ENCODE results near the gene PDE4D. TPM values are rescaled to one million over a fixed set of nuclear protein-coding genes. Genes with fewer than 3 reads are reported as not detected.
"Not testable (repeated sequence)": the region's sequence is repeated elsewhere in the genome, so short reads cannot be mapped to it uniquely, and the experiment has no call there.

PDE4D gene
- total RNA-seq, 1 donor from 2014 or later = 34.5 TPM

DNA sequence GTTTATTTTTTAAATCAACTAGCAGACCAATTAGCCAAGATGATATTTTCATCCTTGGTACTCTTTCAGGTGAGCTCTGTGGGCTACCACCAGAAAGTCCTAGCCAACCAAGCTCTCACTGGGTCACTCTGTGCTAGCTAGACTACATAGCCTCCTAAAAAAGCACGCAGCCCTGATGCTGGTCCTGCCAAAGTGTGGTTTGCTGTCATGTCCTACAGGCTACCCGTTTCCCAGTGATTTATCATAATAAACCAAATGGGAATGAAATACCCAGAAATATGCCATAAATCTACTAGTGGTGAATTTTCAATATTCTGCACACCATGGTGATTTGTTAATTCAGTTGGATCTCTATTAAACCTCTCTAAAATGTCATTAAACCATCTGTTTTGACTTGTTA, 829.2 kb downstream of the PDE4D start:
- Histone ChIP-seq H3K27me3 (ENCODE audit: low read depth) (no peaks in the 10 kb centered on the region), H3K4me3 (no peak overlapping the region), H3K27ac (replicated peaks) (no peak overlapping the region), H3K36me3 (no peaks in the 10 kb centered on the region), H3K9me3 (replicated peaks) (no peaks in the 10 kb centered on the region), H3K4me1 (peaks cover 27% of the 10 kb centered on the region)
- intact Hi-C loops (cut with micrococcal nuclease) = no loop called here
- no peak for DNase-seq
- TF ChIP-seq, protein P1, sequence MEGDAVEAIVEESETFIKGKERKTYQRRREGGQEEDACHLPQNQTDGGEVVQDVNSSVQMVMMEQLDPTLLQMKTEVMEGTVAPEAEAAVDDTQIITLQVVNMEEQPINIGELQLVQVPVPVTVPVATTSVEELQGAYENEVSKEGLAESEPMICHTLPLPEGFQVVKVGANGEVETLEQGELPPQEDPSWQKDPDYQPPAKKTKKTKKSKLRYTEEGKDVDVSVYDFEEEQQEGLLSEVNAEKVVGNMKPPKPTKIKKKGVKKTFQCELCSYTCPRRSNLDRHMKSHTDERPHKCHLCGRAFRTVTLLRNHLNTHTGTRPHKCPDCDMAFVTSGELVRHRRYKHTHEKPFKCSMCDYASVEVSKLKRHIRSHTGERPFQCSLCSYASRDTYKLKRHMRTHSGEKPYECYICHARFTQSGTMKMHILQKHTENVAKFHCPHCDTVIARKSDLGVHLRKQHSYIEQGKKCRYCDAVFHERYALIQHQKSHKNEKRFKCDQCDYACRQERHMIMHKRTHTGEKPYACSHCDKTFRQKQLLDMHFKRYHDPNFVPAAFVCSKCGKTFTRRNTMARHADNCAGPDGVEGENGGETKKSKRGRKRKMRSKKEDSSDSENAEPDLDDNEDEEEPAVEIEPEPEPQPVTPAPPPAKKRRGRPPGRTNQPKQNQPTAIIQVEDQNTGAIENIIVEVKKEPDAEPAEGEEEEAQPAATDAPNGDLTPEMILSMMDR (IDR thresholded peaks at IDR 0.05; ENCODE audit: borderline replicate concordance) = no peak

DNA sequence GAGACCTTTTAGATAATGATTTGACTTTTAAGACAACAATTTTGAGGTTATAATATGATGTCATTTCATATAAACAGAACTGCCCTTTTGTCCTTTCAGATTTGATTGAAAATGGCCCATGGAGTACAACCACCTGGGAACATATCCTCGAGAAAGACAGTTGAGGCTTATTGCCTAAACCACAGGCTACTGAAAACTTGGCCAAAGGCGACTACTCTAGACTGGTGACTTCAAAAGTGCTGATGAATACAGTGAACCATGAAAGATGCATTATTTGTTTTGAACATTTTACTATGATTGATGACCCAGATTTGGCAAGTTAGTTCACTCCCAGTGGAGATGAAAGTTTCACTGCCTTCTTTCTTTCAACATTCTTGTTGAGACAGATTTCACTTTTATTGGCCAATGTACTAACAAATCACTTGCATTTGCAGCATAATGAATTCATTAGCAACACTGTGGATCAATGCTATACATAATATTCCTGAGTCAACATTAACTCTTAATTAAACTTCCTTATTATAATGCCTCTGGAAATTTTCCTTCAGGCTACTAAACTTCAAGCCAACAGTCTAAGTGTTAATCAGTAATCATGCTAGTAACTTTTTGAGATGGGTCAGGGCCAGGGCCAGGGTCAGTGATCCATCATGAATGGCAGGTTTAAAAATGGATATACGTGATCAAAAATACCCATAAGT, 830.4 kb downstream of the PDE4D start:
- Histone ChIP-seq H3K36me3 (no peaks in the 10 kb centered on the region), H3K27ac (replicated peaks) (no peak overlapping the region), H3K27me3 (ENCODE audit: low read depth) (no peaks in the 10 kb centered on the region), H3K9me3 (replicated peaks) (no peaks in the 10 kb centered on the region), H3K4me1 (peaks cover 26% of the 10 kb centered on the region), H3K4me3 (no peak overlapping the region)
- intact Hi-C loops (cut with micrococcal nuclease) = no loop called here
- TF ChIP-seq, protein P1 (IDR thresholded peaks at IDR 0.05; ENCODE audit: borderline replicate concordance) = no peak
- no peak for DNase-seq

DNA sequence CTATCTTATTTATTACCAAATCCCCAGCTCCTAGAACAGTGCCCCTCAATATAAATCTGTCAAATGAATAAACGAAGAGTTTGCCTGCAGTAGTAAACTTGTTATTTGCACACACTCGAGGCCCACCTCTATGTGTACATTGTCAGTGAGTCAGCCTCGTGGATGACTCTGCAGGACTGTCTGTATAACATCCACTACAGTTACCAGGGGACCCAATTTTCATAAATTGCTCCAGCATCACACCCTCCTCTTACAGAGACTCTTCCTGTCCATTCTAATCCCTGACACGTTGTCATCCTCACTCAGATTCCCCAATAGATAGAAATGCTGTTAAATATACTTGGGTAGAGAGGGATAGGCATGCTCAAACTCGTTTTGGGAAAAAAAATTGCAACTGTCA, 832.1 kb downstream of the PDE4D start:
- Histone ChIP-seq H3K36me3 (peaks cover 3% of the 10 kb centered on the region), H3K9me3 (replicated peaks) (no peaks in the 10 kb centered on the region), H3K4me3 (no peak overlapping the region), H3K27me3 (ENCODE audit: low read depth) (no peaks in the 10 kb centered on the region), H3K27ac (replicated peaks) (no peak overlapping the region), H3K4me1 (peaks cover 26% of the 10 kb centered on the region)
- TF ChIP-seq, protein P1 (IDR thresholded peaks at IDR 0.05; ENCODE audit: borderline replicate concordance) = no peak
- DNase-seq = no peak
- intact Hi-C loops (cut with micrococcal nuclease) = no loop called here

DNA sequence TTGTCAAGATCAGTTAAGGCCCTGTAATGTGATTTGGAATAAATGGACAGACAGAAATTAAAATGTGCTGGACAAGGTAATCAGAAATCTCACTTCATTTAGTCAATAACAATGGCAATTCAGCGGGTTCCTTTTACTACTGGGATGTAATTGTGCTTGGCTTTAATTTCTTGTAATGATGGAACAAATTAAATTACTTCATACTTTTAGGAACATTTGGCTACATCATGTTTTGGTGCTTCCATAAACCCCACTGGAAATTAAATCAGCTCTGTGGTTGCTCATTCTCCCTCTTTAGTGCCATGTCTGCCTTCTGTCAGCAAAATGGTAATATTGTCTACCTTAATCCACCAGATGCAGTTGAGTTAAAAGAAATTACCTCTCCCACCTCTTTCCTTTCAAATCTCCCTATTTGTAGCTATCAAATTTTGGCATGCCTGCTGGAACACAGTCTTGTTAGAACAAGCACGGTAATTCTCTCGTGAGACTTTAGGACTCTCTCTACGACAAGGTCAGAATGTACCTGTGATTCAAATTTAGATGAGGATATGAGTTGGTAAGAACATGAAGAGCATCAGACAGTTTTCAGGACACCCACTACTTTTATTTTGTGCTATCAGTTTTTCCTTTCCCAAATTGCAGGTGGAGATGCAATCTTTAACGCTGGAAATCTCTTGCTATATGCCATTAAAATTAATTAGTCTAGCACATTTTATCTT, 834.4 kb downstream of the PDE4D start:
- peaks cover 21% of the 10 kb centered on the region for H3K4me1 ChIP-seq
- DNase-seq = no peak
- TF ChIP-seq, protein P1 (IDR thresholded peaks at IDR 0.05; ENCODE audit: borderline replicate concordance) = no peak
- peaks cover 3% of the 10 kb centered on the region for H3K36me3 ChIP-seq
- H3K4me3 ChIP-seq = no peak overlapping the region
- H3K27me3 ChIP-seq (ENCODE audit: low read depth) = no peaks in the 10 kb centered on the region
- H3K27ac ChIP-seq (replicated peaks) = no peak overlapping the region
- no peaks in the 10 kb centered on the region for H3K9me3 ChIP-seq (replicated peaks)
- intact Hi-C loops (cut with micrococcal nuclease) = no loop called here

DNA sequence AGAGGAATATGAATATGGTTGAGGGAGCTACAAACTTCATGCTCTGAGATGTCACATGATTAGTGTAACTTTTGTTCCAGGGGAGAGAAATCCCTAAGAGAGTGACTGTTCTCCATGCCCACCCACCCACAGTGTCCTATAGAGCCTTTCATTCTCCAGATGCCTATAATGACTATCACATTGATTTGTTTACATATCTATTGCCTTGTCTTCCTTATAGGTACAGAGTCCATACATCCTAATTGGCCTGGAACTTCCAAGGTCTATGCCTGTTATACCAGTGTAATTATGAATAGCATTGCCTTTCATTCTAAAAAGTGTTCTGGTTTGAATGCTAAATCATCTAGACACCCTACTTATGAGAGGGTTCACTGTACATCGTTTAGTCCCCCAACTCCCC, 835.3 kb downstream of the PDE4D start:
- H3K4me3 ChIP-seq = no peak overlapping the region
- DNase-seq = no peak
- TF ChIP-seq, protein P1 (IDR thresholded peaks at IDR 0.05; ENCODE audit: borderline replicate concordance) = no peak
- H3K9me3 ChIP-seq (replicated peaks) = no peaks in the 10 kb centered on the region
- no peaks in the 10 kb centered on the region for H3K27me3 ChIP-seq (ENCODE audit: low read depth)
- intact Hi-C loops (cut with micrococcal nuclease) = no loop called here
- H3K4me1 ChIP-seq = peaks cover 15% of the 10 kb centered on the region
- H3K36me3 ChIP-seq = peaks cover 3% of the 10 kb centered on the region
- no peak overlapping the region for H3K27ac ChIP-seq (replicated peaks)

DNA sequence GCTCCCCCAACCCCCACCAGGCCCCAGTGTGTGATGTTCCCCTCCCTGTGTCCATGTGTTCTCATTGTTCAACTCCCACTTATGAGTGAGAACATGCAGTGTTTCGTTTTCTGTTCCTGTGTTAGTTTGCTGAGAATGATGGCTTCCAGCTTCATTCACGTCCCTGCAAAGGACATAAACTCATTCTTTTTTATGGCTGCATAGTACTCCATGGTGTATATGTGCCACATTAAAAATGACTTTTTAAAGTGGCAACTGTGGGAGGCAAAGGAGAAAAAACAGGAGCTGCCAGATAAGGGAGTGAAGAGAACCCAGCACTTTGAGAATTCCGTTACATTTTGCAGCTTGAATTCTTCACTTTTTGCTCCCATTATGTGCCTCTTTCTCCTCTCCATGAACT, 836.9 kb downstream of the PDE4D start:
- DNase-seq; H3K36me3 ChIP-seq; intact Hi-C loops (cut with micrococcal nuclease); H3K4me3 ChIP-seq; H3K4me1 ChIP-seq; H3K9me3 ChIP-seq (replicated peaks); H3K27me3 ChIP-seq (ENCODE audit: low read depth); H3K27ac ChIP-seq (replicated peaks): not testable (repeated sequence)

Data from left ventricle myocardium inferior (tissue), 1 donor.